Testis (tissue), 2 donors: ENCODE results near the gene CARD18.

ENCODE experiments used
- POLR2A ChIP-seq: fragments of 450-650 bp; IDR thresholded peaks from one replicate; pipeline ENCODE4 v1.6.1; 2017; ENCODE audit warnings: antibody characterized with exemption, mild to moderate bottlenecking, moderate library complexity
- TF ChIP-seq, protein P1 (sequence below), 3 experiments: fragments of 450-650 bp in 2 of 3; fragments of 200-600 bp in 1 of 3; sonication (generic) in 1 of 3; IDR thresholded peaks; one replicate each; pipeline ENCODE4 v1.5.1; 2016 to 2019; ENCODE audit warnings: antibody characterized with exemption in 3 of 3, mild to moderate bottlenecking in 2 of 3, moderate library complexity in 1 of 3

DNA sequence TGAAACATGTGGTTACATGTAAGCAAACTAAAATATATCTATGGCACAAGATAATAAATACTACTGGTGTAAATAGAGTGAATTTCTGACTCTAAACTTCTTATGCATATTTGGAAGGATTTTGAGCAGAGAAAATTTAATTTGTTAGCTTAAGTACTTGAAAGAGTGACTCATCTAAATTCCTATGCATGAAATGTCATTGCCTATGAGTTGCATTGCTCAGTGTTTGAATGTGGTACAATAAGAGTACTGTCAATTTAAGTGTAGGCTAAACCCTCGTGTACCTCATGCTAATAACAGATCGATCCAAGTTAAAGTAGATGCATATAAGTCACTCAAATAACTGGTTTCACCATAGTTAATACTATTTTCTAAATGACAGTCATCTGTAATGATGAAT is 5.3 kb upstream of the CARD18 start:
- TF ChIP-seq, protein P1, sequence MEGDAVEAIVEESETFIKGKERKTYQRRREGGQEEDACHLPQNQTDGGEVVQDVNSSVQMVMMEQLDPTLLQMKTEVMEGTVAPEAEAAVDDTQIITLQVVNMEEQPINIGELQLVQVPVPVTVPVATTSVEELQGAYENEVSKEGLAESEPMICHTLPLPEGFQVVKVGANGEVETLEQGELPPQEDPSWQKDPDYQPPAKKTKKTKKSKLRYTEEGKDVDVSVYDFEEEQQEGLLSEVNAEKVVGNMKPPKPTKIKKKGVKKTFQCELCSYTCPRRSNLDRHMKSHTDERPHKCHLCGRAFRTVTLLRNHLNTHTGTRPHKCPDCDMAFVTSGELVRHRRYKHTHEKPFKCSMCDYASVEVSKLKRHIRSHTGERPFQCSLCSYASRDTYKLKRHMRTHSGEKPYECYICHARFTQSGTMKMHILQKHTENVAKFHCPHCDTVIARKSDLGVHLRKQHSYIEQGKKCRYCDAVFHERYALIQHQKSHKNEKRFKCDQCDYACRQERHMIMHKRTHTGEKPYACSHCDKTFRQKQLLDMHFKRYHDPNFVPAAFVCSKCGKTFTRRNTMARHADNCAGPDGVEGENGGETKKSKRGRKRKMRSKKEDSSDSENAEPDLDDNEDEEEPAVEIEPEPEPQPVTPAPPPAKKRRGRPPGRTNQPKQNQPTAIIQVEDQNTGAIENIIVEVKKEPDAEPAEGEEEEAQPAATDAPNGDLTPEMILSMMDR (IDR thresholded peaks at IDR 0.05) = no peak
- TF ChIP-seq POLR2A = no peak
